ENCODE measurements around the gene ANTXR1. TPM values are rescaled to one million over a fixed set of nuclear protein-coding genes. Genes with fewer than 3 reads are reported as not detected.

ANTXR1 gene
- total RNA-seq, 1 experiment from 2014 or later = 48.3 TPM

DNA sequence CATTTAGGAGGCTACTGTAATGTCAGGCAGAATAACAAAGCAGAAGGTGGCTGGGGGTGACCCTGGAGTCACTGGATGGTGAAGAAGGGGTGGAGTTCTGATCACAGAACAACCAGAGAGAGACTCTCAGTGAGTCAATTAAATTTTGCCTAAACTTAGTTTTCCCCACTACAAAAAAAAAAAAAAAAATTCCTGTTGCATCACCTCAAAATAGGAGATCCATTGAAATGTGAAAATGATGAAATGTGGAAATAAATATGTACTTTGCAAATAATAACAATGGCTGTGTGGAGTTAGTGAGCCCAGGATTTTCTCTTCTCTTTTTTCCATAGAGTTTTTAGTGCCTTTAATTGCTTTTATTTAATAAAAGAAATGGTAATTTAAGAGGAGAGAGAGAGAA is 208.5 kb downstream of the ANTXR1 start:
- Histone ChIP-seq H2AFZ (no peak overlapping the region), H3K27me3 (ENCODE audit: insufficient read depth, low read depth) (no peaks in the 10 kb centered on the region), H3K4me2 (no peak overlapping the region), H3F3A (ENCODE audit: insufficient read depth, low read depth) (no peaks in the 10 kb centered on the region), H3K4me3 (no peak overlapping the region), H3K9me3 (ENCODE audit: insufficient read depth, low read depth) (no peaks in the 10 kb centered on the region), H3K27ac (no peak overlapping the region), H3K9me2 (ENCODE audit: insufficient read depth) (no peaks in the 10 kb centered on the region), H4K20me1 (ENCODE audit: insufficient read depth) (no peaks in the 10 kb centered on the region), H3K79me2 (ENCODE audit: low read depth) (no peaks in the 10 kb centered on the region), H3K4me1 (replicated peaks; ENCODE audit: insufficient read depth) (peaks cover 11% of the 10 kb centered on the region), H3K36me3 (ENCODE audit: low read depth) (no peaks in the 10 kb centered on the region)
- intact Hi-C loops (cut with micrococcal nuclease; ENCODE audit: unreplicated experiment) = no loop called here
- POLR2A ChIA-PET (ENCODE audit: unreplicated experiment) = no interaction called here
- no peak for DNase-seq
- TF ChIP-seq, protein P1, sequence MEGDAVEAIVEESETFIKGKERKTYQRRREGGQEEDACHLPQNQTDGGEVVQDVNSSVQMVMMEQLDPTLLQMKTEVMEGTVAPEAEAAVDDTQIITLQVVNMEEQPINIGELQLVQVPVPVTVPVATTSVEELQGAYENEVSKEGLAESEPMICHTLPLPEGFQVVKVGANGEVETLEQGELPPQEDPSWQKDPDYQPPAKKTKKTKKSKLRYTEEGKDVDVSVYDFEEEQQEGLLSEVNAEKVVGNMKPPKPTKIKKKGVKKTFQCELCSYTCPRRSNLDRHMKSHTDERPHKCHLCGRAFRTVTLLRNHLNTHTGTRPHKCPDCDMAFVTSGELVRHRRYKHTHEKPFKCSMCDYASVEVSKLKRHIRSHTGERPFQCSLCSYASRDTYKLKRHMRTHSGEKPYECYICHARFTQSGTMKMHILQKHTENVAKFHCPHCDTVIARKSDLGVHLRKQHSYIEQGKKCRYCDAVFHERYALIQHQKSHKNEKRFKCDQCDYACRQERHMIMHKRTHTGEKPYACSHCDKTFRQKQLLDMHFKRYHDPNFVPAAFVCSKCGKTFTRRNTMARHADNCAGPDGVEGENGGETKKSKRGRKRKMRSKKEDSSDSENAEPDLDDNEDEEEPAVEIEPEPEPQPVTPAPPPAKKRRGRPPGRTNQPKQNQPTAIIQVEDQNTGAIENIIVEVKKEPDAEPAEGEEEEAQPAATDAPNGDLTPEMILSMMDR (conservative IDR thresholded peaks at IDR 0.05) = no peak
- TF ChIP-seq EZH2 (IDR thresholded peaks at IDR 0.05; ENCODE audit: low read depth) = no peak
- CTCF ChIA-PET = no interaction called here
- BruUV-seq (replicated peaks) = no TSS peak

DNA sequence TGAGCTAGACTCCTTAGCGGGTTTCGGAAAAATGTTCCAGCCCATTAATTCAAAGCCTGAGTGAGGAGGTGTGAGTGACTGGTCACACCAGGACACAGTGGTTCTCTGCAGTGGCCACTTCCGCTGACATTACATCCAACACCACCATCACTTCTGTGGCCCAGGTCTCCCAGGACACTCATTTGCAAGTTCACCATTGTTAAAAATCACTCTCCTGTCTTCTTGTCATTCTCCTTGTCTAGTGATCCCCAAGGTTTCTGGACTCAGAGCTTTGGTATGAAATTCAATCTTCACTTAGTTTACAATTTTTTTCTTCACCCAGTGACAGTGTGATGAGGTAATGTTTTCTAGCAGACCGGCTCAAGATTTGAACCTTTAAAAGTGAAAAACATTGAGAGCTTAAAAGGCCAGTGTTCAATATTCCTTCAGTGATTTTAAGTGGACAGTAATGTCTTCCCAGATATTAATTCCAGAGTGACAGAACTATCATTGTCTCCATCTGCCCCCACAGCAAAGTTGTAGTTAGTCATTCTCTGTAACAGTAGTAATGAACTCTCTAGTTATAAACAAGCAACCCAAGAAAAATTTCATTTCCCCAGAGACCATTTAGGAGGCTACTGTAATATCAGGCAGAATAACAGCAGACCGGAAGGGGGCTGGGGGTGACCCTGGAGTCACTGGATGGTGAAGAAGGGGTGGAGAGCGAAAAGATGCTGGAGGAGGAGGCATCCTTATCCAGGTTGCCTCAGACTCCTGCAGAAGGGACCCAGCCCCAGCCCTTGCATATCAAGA is 209.2 kb downstream of the ANTXR1 start:
- Histone ChIP-seq H3F3A (ENCODE audit: insufficient read depth, low read depth) (no peaks in the 10 kb centered on the region), H3K9me2 (ENCODE audit: insufficient read depth) (no peaks in the 10 kb centered on the region), H3K27ac (no peak overlapping the region), H3K4me2 (no peak overlapping the region), H3K4me1 (replicated peaks; ENCODE audit: insufficient read depth) (peaks cover 11% of the 10 kb centered on the region), H3K79me2 (ENCODE audit: low read depth) (no peaks in the 10 kb centered on the region), H2AFZ (no peak overlapping the region), H4K20me1 (ENCODE audit: insufficient read depth) (no peaks in the 10 kb centered on the region), H3K36me3 (ENCODE audit: low read depth) (no peaks in the 10 kb centered on the region), H3K9me3 (ENCODE audit: insufficient read depth, low read depth) (no peaks in the 10 kb centered on the region), H3K27me3 (ENCODE audit: insufficient read depth, low read depth) (no peaks in the 10 kb centered on the region), H3K4me3 (no peak overlapping the region)
- TF ChIP-seq EZH2 (IDR thresholded peaks at IDR 0.05; ENCODE audit: low read depth) = no peak
- TF ChIP-seq, protein P1 (conservative IDR thresholded peaks at IDR 0.05) = no peak
- ChIA-PET POLR2A (ENCODE audit: unreplicated experiment) (no interaction called here), CTCF (no interaction called here)
- no TSS peak for BruUV-seq (replicated peaks)
- intact Hi-C loops (cut with micrococcal nuclease; ENCODE audit: unreplicated experiment) = no loop called here
- no peak for DNase-seq

DNA sequence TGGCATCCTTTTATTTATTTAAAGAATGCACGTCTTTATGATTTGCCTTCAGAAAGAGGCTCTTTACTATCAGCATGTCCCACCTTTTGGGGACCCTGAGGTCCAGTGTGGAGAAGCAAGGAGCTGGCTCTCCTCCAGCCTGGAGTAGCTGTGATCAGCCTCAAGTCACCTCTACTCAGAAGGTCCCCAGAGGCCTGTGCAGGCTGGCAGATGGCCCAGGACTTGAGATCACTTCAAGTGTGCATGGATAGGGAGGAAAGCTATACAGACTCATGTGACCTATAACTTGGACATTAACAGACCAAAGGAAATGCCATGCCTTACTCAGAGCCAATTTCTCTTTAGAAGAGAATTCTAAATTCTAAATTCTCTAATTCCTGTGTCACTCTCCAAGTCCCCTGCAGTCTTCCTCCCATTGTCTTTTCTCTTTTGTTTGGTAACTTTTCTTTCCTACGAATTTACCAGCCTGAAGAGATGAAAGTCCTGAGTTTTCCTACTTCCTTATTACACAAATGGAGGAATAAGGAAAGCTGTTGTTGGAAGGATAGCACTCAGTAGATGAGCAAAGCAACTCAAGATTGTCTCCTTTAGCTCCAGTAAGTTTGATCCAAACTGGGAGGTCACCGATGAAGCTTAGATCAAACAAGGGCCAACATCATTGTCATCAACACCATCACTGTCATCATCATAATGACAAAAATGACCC is 210.1 kb downstream of the ANTXR1 start:
- no peaks in the 10 kb centered on the region for H3K9me3 ChIP-seq (ENCODE audit: insufficient read depth, low read depth)
- no peak for DNase-seq
- no peaks in the 10 kb centered on the region for H3K9me2 ChIP-seq (ENCODE audit: insufficient read depth)
- intact Hi-C loops (cut with micrococcal nuclease; ENCODE audit: unreplicated experiment) = no loop called here
- no peak overlapping the region for H2AFZ ChIP-seq
- H3K4me2 ChIP-seq = no peak overlapping the region
- no peaks in the 10 kb centered on the region for H3F3A ChIP-seq (ENCODE audit: insufficient read depth, low read depth)
- no TSS peak for BruUV-seq (replicated peaks)
- no peaks in the 10 kb centered on the region for H3K27me3 ChIP-seq (ENCODE audit: insufficient read depth, low read depth)
- no peaks in the 10 kb centered on the region for H3K36me3 ChIP-seq (ENCODE audit: low read depth)
- H4K20me1 ChIP-seq (ENCODE audit: insufficient read depth) = no peaks in the 10 kb centered on the region
- no peaks in the 10 kb centered on the region for H3K79me2 ChIP-seq (ENCODE audit: low read depth)
- CTCF ChIA-PET = no interaction called here
- no peak for TF ChIP-seq EZH2 (IDR thresholded peaks at IDR 0.05; ENCODE audit: low read depth)
- TF ChIP-seq, protein P1 (conservative IDR thresholded peaks at IDR 0.05) = no peak
- H3K4me1 ChIP-seq (replicated peaks; ENCODE audit: insufficient read depth) = peaks cover 11% of the 10 kb centered on the region
- H3K27ac ChIP-seq = no peak overlapping the region
- no peak overlapping the region for H3K4me3 ChIP-seq
- POLR2A ChIA-PET (ENCODE audit: unreplicated experiment) = interaction anchor here (0.5 kb wide), 1 partner anchor 1903 kb away, joined by 3 read pairs; no protein-coding TSS in a partner anchor
